Smooth muscle cell (in vitro differentiated cells): ENCODE results near the gene CDK10. TPM values are rescaled to one million over a fixed set of nuclear protein-coding genes. Genes with fewer than 3 reads are reported as not detected.
"Not testable (repeated sequence)": the region's sequence is repeated elsewhere in the genome, so short reads cannot be mapped to it uniquely, and the experiment has no call there.

ENCODE experiments used
- DNase-seq: peaks from one replicate; lab custom pipeline; 2025; ENCODE audit not compliant: unreplicated experiment; lab: John Stamatoyannopoulos, UW
- H2AFZ ChIP-seq: fragments of 200-600 bp; sonication (generic); 2 replicates; pipeline ENCODE4 v1.6.0; 2016; ENCODE audit warnings: antibody characterized with exemption, low read depth, mild to moderate bottlenecking
- H3F3A ChIP-seq: fragments of 200-600 bp; sonication (generic); 2 replicates; pipeline ENCODE4 v1.6.0; 2017; ENCODE audit warnings: antibody characterized with exemption, low read depth
- H3K27ac ChIP-seq: fragments of 200-600 bp; sonication (generic); 2 replicates; pipeline ENCODE4 v1.5.1; 2016; ENCODE audit warnings: low read depth, mild to moderate bottlenecking
- H3K27me3 ChIP-seq: fragments of 200-600 bp; sonication (generic); 2 replicates; pipeline ENCODE4 v1.6.1; 2016; ENCODE audit warnings: low read depth, mild to moderate bottlenecking
- H3K36me3 ChIP-seq: fragments of 200-600 bp; sonication (generic); 2 replicates; pipeline ENCODE4 v1.5.1; 2016; ENCODE audit warnings: low read depth
- H3K4me1 ChIP-seq: fragments of 200-600 bp; sonication (generic); 2 replicates; pipeline ENCODE4 v1.5.1; 2016; ENCODE audit warnings: low read depth
- H3K4me2 ChIP-seq: fragments of 200-600 bp; sonication (generic); 2 replicates; pipeline ENCODE4 v1.6.0; 2016; ENCODE audit warnings: mild to moderate bottlenecking
- H3K4me3 ChIP-seq: fragments of 200-600 bp; sonication (generic); 2 replicates; pipeline ENCODE4 v1.5.1; 2016; ENCODE audit warnings: mild to moderate bottlenecking
- H3K79me2 ChIP-seq: fragments of 200-600 bp; sonication (generic); 2 replicates; pipeline ENCODE4 v1.6.0; 2016; ENCODE audit warnings: low read depth, mild to moderate bottlenecking
- H3K9ac ChIP-seq: fragments of 200-600 bp; sonication (generic); 2 replicates; pipeline ENCODE4 v1.6.0; 2016; ENCODE audit warnings: low read depth
- H3K9me3 ChIP-seq: fragments of 200-600 bp; sonication (generic); replicated peaks from 2 replicates; pipeline ENCODE4 v1.5.1; 2016; ENCODE audit warnings: low read depth
- H4K20me1 ChIP-seq: fragments of 200-600 bp; sonication (generic); 2 replicates; pipeline ENCODE4 v1.6.0; 2016; ENCODE audit warnings: low read depth
- CTCF ChIP-seq: fragments of 200-600 bp; sonication (generic); IDR thresholded peaks from 2 replicates; pipeline ENCODE4 v1.5.1; 2017; ENCODE audit warnings: borderline replicate concordance, mild to moderate bottlenecking, antibody characterized with exemption; ENCODE audit not compliant: insufficient read depth, poor library complexity, severe bottlenecking
- WGBS: methylation state at CpG from one replicate; pipeline ENCODE4 v1.1.7; 2016; ENCODE audit warnings: low lambda C conversion rate; 5-methylcytosine and 5-hydroxymethylcytosine counted together
- polyA plus RNA-seq: library from polyadenylated mRNA; unstranded; fragments of >200 nt; fragmentation: Nextera tagmentation; extraction: Ambion mirVana; gene quantifications from 2 replicates; pipeline ENCODE4 v1.2.1, GENCODE V29; 2016
- total RNA-seq: library from RNA; depleted of rRNA; stranded (reverse); fragments of >200 nt; gene quantifications from 2 replicates; pipeline ENCODE4 v1.2.3, GENCODE V29; 2014

Gene CDK10
- total and polyA plus RNA-seq, 2 experiments from 2014 or later, result 24.4 to 77.0 TPM

- DNase-seq, result no peak
- Histone ChIP-seq H3K27ac (no peak overlapping the region), H3K9ac (no peak overlapping the region), H3K9me3 (no peaks in the 10 kb centered on the region), H3K4me1 (no peaks in the 10 kb centered on the region), H4K20me1 (no peaks in the 10 kb centered on the region), H3K4me3 (no peak overlapping the region), H3K27me3 (no peaks in the 10 kb centered on the region), H3K4me2 (no peak overlapping the region), H3K79me2 (no peaks in the 10 kb centered on the region), H2AFZ (no peak overlapping the region), H3F3A (no peaks in the 10 kb centered on the region), H3K36me3 (no peaks in the 10 kb centered on the region)
- no peak for TF ChIP-seq CTCF
- WGBS, result 91% methylated on average over 10 of the region's 10 CpGs
These were observed 15.7 kb upstream of the CDK10 start for GRCh38 chr16:89670496-89671431.

GRCh38 chr16:89671565-89671964, 14.9 kb upstream of the CDK10 start:
- H2AFZ ChIP-seq, H3K9ac ChIP-seq, H3K4me2 ChIP-seq, H3K4me1 ChIP-seq, H3K27ac ChIP-seq, H3K36me3 ChIP-seq, H4K20me1 ChIP-seq, H3K27me3 ChIP-seq, H3K4me3 ChIP-seq, H3K9me3 ChIP-seq, H3F3A ChIP-seq, H3K79me2 ChIP-seq, DNase-seq: not testable (repeated sequence)
- 100% methylated on average over 3 of the region's 4 CpGs for WGBS

- H3F3A ChIP-seq, result no peaks in the 10 kb centered on the region
- no peak overlapping the region for H3K4me2 ChIP-seq
- TF ChIP-seq CTCF, result no peak
- no peaks in the 10 kb centered on the region for H4K20me1 ChIP-seq
- no peaks in the 10 kb centered on the region for H3K4me1 ChIP-seq
- H3K27me3 ChIP-seq, result no peaks in the 10 kb centered on the region
- H3K27ac ChIP-seq, result no peak overlapping the region
- H3K9me3 ChIP-seq, result no peaks in the 10 kb centered on the region
- H3K9ac ChIP-seq, result no peak overlapping the region
- WGBS, result 96% methylated on average over 16 of the region's 16 CpGs
- H3K79me2 ChIP-seq, result no peaks in the 10 kb centered on the region
- H3K36me3 ChIP-seq, result no peaks in the 10 kb centered on the region
- DNase-seq, result no peak
- H3K4me3 ChIP-seq, result no peak overlapping the region
- no peak overlapping the region for H2AFZ ChIP-seq
These were observed 14.1 kb upstream of the CDK10 start for GRCh38 chr16:89672177-89672941.

DNA sequence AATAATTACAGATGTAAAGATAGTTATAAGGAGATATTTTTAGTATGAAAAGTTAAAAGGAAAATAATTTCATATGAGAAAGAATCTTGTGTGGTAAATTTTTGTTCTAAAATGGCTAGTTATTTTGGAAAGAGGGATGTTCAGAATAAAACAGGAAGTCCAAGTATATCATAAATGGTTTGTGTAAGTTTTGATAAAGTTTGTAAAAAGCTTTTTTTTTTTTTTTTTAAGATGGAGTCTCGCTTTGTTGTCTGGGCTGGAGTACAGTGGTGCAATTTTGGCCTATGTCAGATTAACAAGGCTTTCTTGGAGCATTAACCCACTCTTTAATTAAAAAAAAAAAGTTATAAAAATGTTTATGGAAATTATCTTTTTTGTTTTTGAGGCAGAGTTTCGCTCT, 8.2 kb upstream of the CDK10 start:
- H3K9ac ChIP-seq, result no peak overlapping the region
- H2AFZ ChIP-seq, result no peak overlapping the region
- DNase-seq, result no peak
- TF ChIP-seq CTCF, result no peak
- H3K9me3 ChIP-seq, result no peaks in the 10 kb centered on the region
- H3K79me2 ChIP-seq, result no peaks in the 10 kb centered on the region
- no peak overlapping the region for H3K27ac ChIP-seq
- no peak overlapping the region for H3K4me3 ChIP-seq
- 95% methylated on average over 2 of the region's 2 CpGs for WGBS
- H3K4me2 ChIP-seq, result no peak overlapping the region
- H3K27me3 ChIP-seq, result no peaks in the 10 kb centered on the region
- no peaks in the 10 kb centered on the region for H4K20me1 ChIP-seq
- no peaks in the 10 kb centered on the region for H3K4me1 ChIP-seq
- no peaks in the 10 kb centered on the region for H3F3A ChIP-seq
- peaks cover 4% of the 10 kb centered on the region for H3K36me3 ChIP-seq
